DOHH2 (cell line): ENCODE data around the gene ATP2A1.

Experiments used
- H3F3A ChIP-seq: fragments of 200-600 bp; sonication (generic), shearing (Covaris generic); 2 replicates; pipeline ENCODE4 v1.6.0; 2016; ENCODE audit warnings: antibody characterized with exemption, mild to moderate bottlenecking; ENCODE audit not compliant: control insufficient read depth, insufficient read depth
- H3K27ac ChIP-seq: fragments of 200-600 bp; sonication (generic); 2 replicates; pipeline ENCODE4 v1.5.1; 2014; ENCODE audit warnings: low read depth, mild to moderate bottlenecking, low read length, moderate library complexity
- H3K27me3 ChIP-seq: fragments of 200-600 bp; sonication (generic); 2 replicates; pipeline ENCODE4 v1.6.1; 2014; ENCODE audit warnings: mild to moderate bottlenecking, low read length, mixed read lengths; ENCODE audit not compliant: control insufficient read depth
- H3K36me3 ChIP-seq: fragments of 200-600 bp; sonication (generic); 2 replicates; pipeline ENCODE4 v1.6.1; 2014; ENCODE audit warnings: mild to moderate bottlenecking, low read length, moderate library complexity, mixed read lengths; ENCODE audit not compliant: control insufficient read depth
- H3K4me1 ChIP-seq: fragments of 200-600 bp; sonication (generic); 2 replicates; pipeline ENCODE4 v1.6.1; 2014; ENCODE audit warnings: mild to moderate bottlenecking, low read length, mixed read lengths; ENCODE audit not compliant: control insufficient read depth
- H3K4me2 ChIP-seq: fragments of 200-600 bp; sonication (generic); 2 replicates; pipeline ENCODE4 v1.6.0; 2014; ENCODE audit warnings: mild to moderate bottlenecking, low read length, moderate library complexity
- H3K4me3 ChIP-seq: fragments of 200-600 bp; sonication (generic); 2 replicates; pipeline ENCODE4 v1.5.1; 2014; ENCODE audit warnings: mild to moderate bottlenecking, low read length, mixed read lengths
- H3K79me2 ChIP-seq: fragments of 200-600 bp; sonication (generic); 2 replicates; pipeline ENCODE4 v1.6.1; 2014; ENCODE audit warnings: mild to moderate bottlenecking, low read length, mixed read lengths; ENCODE audit not compliant: control insufficient read depth
- H3K9me2 ChIP-seq: fragments of 200-600 bp; sonication (generic); replicated peaks from 2 replicates; pipeline ENCODE4 v1.6.1; 2014; ENCODE audit warnings: mild to moderate bottlenecking, low read length, mixed read lengths; ENCODE audit not compliant: control insufficient read depth
- H3K9me3 ChIP-seq: fragments of 200-600 bp; sonication (generic); 2 replicates; pipeline ENCODE4 v1.6.1; 2014; ENCODE audit warnings: antibody characterized with exemption, low read length, mixed read lengths; ENCODE audit not compliant: control insufficient read depth, insufficient read depth
- H4K20me1 ChIP-seq: fragments of 200-600 bp; sonication (generic); 2 replicates; pipeline ENCODE4 v1.6.0; 2014; ENCODE audit warnings: low read depth, mild to moderate bottlenecking, antibody characterized with exemption, low read length, moderate library complexity; ENCODE audit not compliant: control insufficient read depth, insufficient read depth
- EZH2phosphoT487 ChIP-seq: fragments of 200-600 bp; sonication (generic); IDR thresholded peaks from 2 replicates; pipeline ENCODE4 v1.6.1; 2017; ENCODE audit warnings: borderline replicate concordance, mild to moderate bottlenecking, antibody characterized with exemption, low read length, moderate library complexity, mixed read lengths
- TF ChIP-seq, protein P1 (sequence below): fragments of 200-600 bp; sonication (generic); IDR thresholded peaks from one replicate; pipeline ENCODE4 v1.5.1; 2014; ENCODE audit warnings: antibody characterized with exemption, mild to moderate bottlenecking, low read depth, low read length; ENCODE audit not compliant: poor library complexity, severe bottlenecking

The ATP2A1 gene

DNA sequence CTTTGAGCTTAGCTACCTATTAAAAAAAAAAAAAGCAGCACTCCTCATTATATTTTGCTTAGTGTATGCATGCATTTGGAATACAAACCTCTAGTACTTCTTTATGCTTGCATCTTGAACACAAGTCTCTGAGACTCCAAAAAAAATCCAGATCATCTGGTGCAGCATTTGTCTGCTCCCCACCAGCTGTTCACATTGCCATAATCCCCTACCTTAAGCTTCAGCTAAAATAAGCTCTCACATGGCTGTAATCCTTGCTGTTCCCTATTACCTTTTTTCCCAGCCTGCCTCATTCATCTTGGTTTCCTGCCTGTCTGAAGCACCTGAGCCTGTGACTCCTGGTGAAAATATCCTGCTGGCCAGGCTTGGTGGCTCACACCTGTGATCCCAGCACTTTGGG lies 65.0 kb downstream of the ATP2A1 start:
- Histone ChIP-seq H3K4me3 (no peak overlapping the region), H3K79me2 (no peaks in the 10 kb centered on the region), H3K9me3 (no peaks in the 10 kb centered on the region), H3K4me2 (no peak overlapping the region), H3K36me3 (peaks cover 15% of the 10 kb centered on the region), H3K9me2 (no peaks in the 10 kb centered on the region), H3K27me3 (no peaks in the 10 kb centered on the region), H3F3A (peaks cover 14% of the 10 kb centered on the region), H3K4me1 (peaks cover 21% of the 10 kb centered on the region), H3K27ac (no peak overlapping the region), H4K20me1 (no peaks in the 10 kb centered on the region)
- TF ChIP-seq EZH2phosphoT487, result no peak
- TF ChIP-seq, protein P1, sequence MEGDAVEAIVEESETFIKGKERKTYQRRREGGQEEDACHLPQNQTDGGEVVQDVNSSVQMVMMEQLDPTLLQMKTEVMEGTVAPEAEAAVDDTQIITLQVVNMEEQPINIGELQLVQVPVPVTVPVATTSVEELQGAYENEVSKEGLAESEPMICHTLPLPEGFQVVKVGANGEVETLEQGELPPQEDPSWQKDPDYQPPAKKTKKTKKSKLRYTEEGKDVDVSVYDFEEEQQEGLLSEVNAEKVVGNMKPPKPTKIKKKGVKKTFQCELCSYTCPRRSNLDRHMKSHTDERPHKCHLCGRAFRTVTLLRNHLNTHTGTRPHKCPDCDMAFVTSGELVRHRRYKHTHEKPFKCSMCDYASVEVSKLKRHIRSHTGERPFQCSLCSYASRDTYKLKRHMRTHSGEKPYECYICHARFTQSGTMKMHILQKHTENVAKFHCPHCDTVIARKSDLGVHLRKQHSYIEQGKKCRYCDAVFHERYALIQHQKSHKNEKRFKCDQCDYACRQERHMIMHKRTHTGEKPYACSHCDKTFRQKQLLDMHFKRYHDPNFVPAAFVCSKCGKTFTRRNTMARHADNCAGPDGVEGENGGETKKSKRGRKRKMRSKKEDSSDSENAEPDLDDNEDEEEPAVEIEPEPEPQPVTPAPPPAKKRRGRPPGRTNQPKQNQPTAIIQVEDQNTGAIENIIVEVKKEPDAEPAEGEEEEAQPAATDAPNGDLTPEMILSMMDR, result no peak

DNA sequence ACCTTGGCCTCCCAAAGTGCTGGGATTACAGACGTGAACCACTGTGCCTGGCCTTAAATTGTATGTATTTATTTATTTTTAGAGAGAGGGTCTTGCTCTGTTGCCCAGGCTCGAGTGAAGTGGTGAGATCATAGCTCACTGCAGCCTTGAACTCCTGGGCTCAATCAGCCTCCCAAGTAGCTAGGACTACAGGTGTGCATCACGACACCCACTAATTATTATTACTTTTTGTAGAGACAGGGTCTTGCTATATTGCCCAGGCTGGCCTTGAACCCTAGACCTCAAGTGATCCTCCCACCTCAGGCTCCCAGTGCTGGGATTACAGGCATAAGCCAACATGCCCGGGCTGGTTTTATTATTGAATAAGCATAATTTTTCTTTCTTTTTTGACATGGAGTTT lies 68.4 kb downstream of the ATP2A1 start:
- Histone ChIP-seq H3K4me3 (no peak overlapping the region), H3K79me2 (peaks cover 9% of the 10 kb centered on the region), H3F3A (peaks cover 2% of the 10 kb centered on the region), H3K4me1 (peaks cover 26% of the 10 kb centered on the region), H3K4me2 (no peak overlapping the region), H3K27ac (no peak overlapping the region), H3K36me3 (peaks cover 8% of the 10 kb centered on the region), H4K20me1 (no peaks in the 10 kb centered on the region), H3K27me3 (no peaks in the 10 kb centered on the region), H3K9me2 (no peaks in the 10 kb centered on the region), H3K9me3 (no peaks in the 10 kb centered on the region)
- TF ChIP-seq, protein P1, result no peak
- TF ChIP-seq EZH2phosphoT487, result no peak

DNA sequence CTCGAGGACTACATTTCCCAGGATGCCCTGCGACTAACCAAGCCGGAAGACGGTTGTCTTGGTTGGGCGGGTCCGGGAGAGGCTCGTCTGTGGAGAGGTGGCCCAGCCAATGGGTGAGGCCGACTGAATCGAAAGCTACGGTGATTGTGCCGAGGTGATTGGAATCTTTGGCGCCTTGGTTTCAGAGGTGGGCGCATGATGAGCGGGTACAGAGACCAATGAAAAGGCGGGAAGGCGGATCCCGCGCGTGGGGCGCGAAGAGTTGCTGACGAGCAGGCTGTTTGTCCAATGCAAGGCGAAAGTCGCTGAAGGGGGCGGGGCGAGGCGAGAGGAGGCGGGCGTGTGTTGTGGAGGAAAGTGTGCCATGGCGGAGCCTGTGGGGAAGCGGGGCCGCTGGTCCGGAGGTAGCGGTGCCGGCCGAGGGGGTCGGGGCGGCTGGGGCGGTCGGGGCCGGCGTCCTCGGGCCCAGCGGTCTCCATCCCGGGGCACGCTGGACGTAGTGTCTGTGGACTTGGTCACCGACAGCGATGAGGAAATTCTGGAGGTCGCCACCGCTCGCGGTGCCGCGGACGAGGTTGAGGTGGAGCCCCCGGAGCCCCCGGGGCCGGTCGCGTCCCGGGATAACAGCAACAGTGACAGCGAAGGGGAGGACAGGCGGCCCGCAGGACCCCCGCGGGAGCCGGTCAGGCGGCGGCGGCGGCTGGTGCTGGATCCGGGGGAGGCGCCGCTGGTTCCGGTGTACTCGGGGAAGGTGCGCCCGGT lies 72.5 kb downstream of the ATP2A1 start, which contains the start of gene NFATC2IP:
NFATC2IP (plus strand) TSS at position 290 of the 762 bp plus-strand sequence; CDS start at position 365, 75 bp downstream.
- no peaks in the 10 kb centered on the region; the same call in 1 of the 2 replicates for H3F3A ChIP-seq
- no peaks in the 10 kb centered on the region for H3K9me3 ChIP-seq
- H3K27me3 ChIP-seq, result no peaks in the 10 kb centered on the region
- peak within 1 kb of the TSS; percentile 80 for H3K4me3 ChIP-seq
- H3K4me1 ChIP-seq, result peaks cover 15% of the 10 kb centered on the region
- peaks cover 50% of the 10 kb centered on the region for H3K36me3 ChIP-seq
- H3K79me2 ChIP-seq, result peaks cover 41% of the 10 kb centered on the region
- H3K4me2 ChIP-seq, result peak within 1 kb of the TSS; percentile 97
- TF ChIP-seq, protein P1, result no peak
- TF ChIP-seq EZH2phosphoT487, result no peak
- no peaks in the 10 kb centered on the region for H3K9me2 ChIP-seq
- H3K27ac ChIP-seq, result peak within 1 kb of the TSS; percentile 61
- no peaks in the 10 kb centered on the region for H4K20me1 ChIP-seq
